ENCODE measurements around the gene TRIM33. TPM values are rescaled to one million over a fixed set of nuclear protein-coding genes. Genes with fewer than 3 reads are reported as not detected.
A peak's percentile ranks its signal among the peaks of the same experiment; 100 is the strongest.

Gene TRIM33
- total and polyA plus RNA-seq, 10 of the 15 experiments (the other 5 are each of a cell fraction or from before 2014, with no cell fraction given) = 9.0 to 40.3 (median 22.0) TPM

GRCh38 chr1:114490274-114490693 lies 20.7 kb downstream of the TRIM33 start (continued):
- TF ChIP-seq RUNX3 (IDR thresholded peaks at IDR 0.05; ENCODE audit: low read length) (peak; percentile 15; the same call in 1 of the 2 replicates), CREB1 (IDR thresholded peaks at IDR 0.05; ENCODE audit: low read depth) (no peak), ETV6 (conservative IDR thresholded peaks at IDR 0.05 in 1 of 2, IDR thresholded peaks at IDR 0.05 in 1 of 2; ENCODE audit: borderline replicate concordance in 1 of 2, low read depth in 1 of 2) (0 out of 4 replicates have a peak, but pooled peaks of 1 of the 2 experiments have one; percentile 60), POLR2A (IDR thresholded peaks at IDR 0.05; ENCODE audit: low read depth, low read length) (no peak), ZNF687 (IDR thresholded peaks at IDR 0.05) (no peak), ZBTB40 (IDR thresholded peaks at IDR 0.05; ENCODE audit: borderline replicate concordance) (no peak)
